Measurements from ENCODE around the gene URB1.
A peak's percentile ranks its signal among the peaks of the same experiment; 100 is the strongest.

Gene URB1

GRCh38 chr21:32337206-32337605 is 55.6 kb downstream of the URB1 start:
- no peaks in the 10 kb centered on the region for H3K9me3 Mint-ChIP-seq
- ATAC-seq (replicated peaks) (no peak), DNase-seq (no peak)
- H3K27me3 Mint-ChIP-seq, result no peaks in the 10 kb centered on the region
- H3K4me3 Mint-ChIP-seq, result no peak overlapping the region
- peaks cover 0 to 3% of the 10 kb centered on the region in 2 donors for H3K4me1 Mint-ChIP-seq (ENCODE audit: low read depth in 2 of 2)
- no peak overlapping the region for H3K27ac Mint-ChIP-seq
- peaks cover 59% of the 10 kb centered on the region for H3K36me3 Mint-ChIP-seq (ENCODE audit: insufficient read depth)

DNA sequence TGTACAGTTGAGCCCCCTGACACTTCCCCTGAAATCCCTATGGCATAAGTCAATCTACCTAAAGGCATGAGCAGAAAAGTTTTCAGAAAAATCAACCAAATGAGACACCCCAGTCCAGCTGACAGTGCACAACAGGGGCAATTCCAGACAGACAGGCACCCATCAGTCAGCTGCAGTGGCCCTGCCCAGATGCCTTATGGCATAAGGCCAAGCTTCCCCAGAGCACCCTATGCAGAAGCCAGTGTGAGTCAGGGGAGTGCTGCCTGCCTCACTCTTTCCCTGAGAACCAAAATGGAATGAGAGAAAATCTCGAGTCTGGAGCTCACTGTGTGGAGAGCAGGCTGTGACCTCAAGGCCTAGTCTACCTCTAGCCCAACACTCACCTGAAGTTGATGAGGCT is 56.1 kb downstream of the URB1 start:
- ATAC-seq (replicated peaks), result no peak
- Mint-ChIP-seq H3K27me3 (no peaks in the 10 kb centered on the region), H3K27ac (no peak overlapping the region), H3K9me3 (no peaks in the 10 kb centered on the region), H3K36me3 (ENCODE audit: insufficient read depth) (peaks cover 64% of the 10 kb centered on the region), H3K4me3 (no peak overlapping the region), H3K4me1 (ENCODE audit: low read depth in 2 of 2) (peaks cover 0 to 3% of the 10 kb centered on the region in 2 donors)
- DNase-seq, result no peak

- H3K27ac Mint-ChIP-seq, result peak overlapping the region in 1 of 2 donors; percentile 5
- no peak for ATAC-seq (replicated peaks)
- peaks cover 67% of the 10 kb centered on the region for H3K36me3 Mint-ChIP-seq (ENCODE audit: insufficient read depth)
- DNase-seq, result no peak
- no peaks in the 10 kb centered on the region for H3K9me3 Mint-ChIP-seq
- H3K4me3 Mint-ChIP-seq, result no peak overlapping the region
- peaks cover 0 to 3% of the 10 kb centered on the region in 2 donors for H3K4me1 Mint-ChIP-seq (ENCODE audit: low read depth in 2 of 2)
- H3K27me3 Mint-ChIP-seq, result no peaks in the 10 kb centered on the region
Measured at GRCh38 chr21:32335601-32336575, 56.9 kb downstream of the URB1 start.

DNA sequence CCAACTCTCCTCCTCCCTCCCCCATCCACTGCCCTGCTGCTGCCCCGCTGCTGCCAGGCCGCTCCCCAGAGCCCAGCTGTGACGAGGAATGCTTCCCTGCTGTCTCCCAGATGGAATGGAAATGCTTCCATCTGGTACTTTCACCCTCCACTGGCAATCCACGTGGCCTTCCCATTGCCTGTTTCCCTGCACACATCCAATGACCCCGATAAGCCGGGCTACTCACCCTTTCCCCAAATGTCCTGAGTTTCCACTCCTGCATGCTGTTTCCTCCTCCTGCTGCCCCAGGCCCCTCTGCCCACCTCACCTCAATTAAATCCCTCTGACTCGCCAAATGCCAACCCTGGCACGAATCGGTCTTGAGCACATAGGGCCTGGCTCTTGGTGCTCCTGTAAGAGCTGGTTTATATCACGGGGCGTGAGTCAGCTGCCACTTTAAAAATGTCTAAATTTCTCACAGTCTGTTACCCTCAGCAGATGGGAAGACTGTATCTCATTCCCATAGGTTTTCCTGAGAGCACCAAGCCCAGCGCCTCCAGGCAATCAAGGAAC is 57.8 kb downstream of the URB1 start:
- Mint-ChIP-seq H3K4me1 (ENCODE audit: low read depth in 2 of 2) (peaks cover 0 to 3% of the 10 kb centered on the region in 2 donors), H3K27ac (peak overlapping the region in 1 of 2 donors; percentile 5), H3K4me3 (no peak overlapping the region), H3K9me3 (no peaks in the 10 kb centered on the region), H3K36me3 (ENCODE audit: insufficient read depth) (peaks cover 67% of the 10 kb centered on the region), H3K27me3 (no peaks in the 10 kb centered on the region)
- ATAC-seq (replicated peaks) (no peak), DNase-seq (no peak)

DNA sequence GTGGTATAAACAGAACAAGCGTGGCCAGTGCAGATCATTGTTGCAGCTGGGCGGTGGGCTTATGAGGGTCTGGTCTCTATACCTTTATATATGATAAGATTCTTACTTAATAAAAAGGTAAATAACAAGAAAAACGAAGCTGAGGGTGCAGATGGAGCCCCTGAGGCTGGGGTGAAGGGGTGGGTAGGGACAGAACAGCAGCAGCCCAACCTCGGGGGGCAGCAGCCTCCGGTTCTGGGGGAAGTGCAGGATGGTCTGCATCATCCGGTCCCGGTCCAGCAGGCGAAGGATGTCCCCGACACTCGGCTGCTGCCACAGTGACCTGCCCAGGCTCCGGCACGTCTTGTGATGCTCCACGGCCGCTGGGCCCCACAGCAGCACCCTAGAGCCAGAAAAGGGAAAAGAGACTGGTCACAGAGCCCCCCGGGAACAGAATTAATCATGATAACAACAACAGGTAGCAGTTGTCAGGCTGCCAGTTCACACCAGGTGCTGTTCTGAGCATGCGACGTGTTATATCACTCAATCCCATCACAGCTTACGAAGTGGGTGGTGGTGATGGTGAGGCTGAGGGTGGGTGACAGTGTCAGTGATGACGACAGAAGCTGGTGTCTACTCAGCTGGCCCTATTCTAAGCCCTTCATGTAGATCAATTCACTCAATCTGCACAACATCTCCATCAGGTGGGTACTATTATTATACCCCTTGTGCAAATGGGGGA is 58.7 kb downstream of the URB1 start:
- ATAC-seq (replicated peaks) (no peak), DNase-seq (no peak)
- Mint-ChIP-seq H3K9me3 (no peaks in the 10 kb centered on the region), H3K4me3 (no peak overlapping the region), H3K27ac (no peak overlapping the region), H3K36me3 (ENCODE audit: insufficient read depth) (peaks cover 61% of the 10 kb centered on the region), H3K4me1 (ENCODE audit: low read depth in 2 of 2) (peaks cover 0 to 3% of the 10 kb centered on the region in 2 donors), H3K27me3 (no peaks in the 10 kb centered on the region)

GRCh38 chr21:32332463-32332951 is 60.3 kb downstream of the URB1 start:
- H3K4me1 Mint-ChIP-seq (ENCODE audit: low read depth in 2 of 2), result peaks cover 0 to 3% of the 10 kb centered on the region in 2 donors

DNA sequence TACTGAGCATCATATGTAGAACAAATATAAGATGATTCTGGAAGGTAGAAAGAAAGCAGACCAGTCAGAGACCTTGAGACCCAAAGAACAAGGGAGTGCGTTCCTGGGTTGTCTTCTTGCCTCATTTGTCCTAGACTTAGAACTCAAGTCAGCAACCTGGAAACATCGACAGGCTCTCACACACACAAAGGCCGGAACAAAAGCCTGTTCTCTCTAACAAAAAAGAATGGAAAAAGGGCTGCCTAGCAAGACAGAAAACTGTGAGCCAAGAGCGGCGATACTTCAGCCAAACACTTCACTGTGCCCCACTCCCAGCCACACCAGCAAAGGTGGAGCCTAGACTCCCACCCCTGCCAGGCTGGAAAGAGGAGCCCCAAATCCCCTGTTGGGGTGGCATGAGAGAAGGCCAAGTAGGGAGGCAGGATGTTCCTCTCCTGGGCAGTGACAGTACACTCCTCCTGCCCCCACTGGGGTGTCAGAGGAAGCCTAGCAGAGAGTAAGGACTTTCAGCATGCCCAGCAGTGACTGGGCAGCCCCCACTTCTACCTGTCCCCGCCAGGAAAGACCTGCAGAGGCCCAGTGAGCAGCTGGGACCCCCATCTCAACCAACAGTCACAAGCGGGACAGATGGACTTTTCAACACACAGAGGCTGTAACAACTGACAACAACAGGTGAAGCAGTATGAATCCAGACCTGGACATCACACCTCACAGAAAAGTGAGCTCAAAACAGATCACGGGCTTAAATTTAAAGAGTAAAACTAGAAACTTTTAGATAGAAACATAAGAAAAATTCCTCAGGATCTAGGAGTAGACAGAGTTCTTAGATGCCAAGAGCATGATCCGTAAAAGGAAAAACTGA is 61.1 kb downstream of the URB1 start:
- peaks cover 0 to 3% of the 10 kb centered on the region in 2 donors for H3K4me1 Mint-ChIP-seq (ENCODE audit: low read depth in 2 of 2)
- no peaks in the 10 kb centered on the region for H3K9me3 Mint-ChIP-seq
- H3K27ac Mint-ChIP-seq, result peak overlapping the region; percentile 16 to 52
- H3K4me3 Mint-ChIP-seq, result peak overlapping the region in 1 of 2 donors; percentile 6
- ATAC-seq (replicated peaks), result no peak
- no peak for DNase-seq
- no peaks in the 10 kb centered on the region for H3K27me3 Mint-ChIP-seq
- H3K36me3 Mint-ChIP-seq (ENCODE audit: insufficient read depth), result peaks cover 48% of the 10 kb centered on the region

More at GRCh38 chr21:32332463-32332951, 60.3 kb downstream of the URB1 start:
- H3K9me3 Mint-ChIP-seq, result no peaks in the 10 kb centered on the region
- H3K36me3 Mint-ChIP-seq (ENCODE audit: insufficient read depth), result peaks cover 47% of the 10 kb centered on the region
- no peaks in the 10 kb centered on the region for H3K27me3 Mint-ChIP-seq
- peak overlapping the region in 1 of 2 donors; percentile 6 for H3K4me3 Mint-ChIP-seq
- DNase-seq (no peak), ATAC-seq (replicated peaks) (no peak)
- H3K27ac Mint-ChIP-seq, result peak overlapping the region; percentile 16 to 52

DNA sequence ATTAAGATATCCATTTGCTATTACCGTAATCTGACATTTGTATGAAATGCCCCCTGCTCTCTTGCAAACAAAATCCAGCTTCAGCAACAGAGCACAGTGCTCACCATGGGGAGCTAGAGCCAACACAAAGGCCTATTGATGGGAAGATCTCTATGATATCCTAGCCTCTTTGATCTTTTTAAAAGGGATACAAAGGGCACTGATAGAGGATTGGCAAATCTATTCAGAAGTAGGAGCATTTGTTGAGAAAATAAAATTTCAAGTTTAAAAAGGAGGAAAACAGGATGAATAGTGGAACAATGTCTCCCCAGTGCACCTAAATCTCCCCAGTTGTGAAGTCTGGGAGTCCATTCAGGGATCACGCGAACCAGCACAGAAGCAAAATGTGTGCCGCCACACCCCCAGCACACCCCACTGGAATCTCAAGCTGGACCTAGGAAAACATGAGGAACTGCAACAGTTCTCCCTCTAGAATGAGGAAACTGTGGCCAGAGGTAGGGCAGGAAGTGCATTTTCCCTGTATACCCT is 62.0 kb downstream of the URB1 start:
- Mint-ChIP-seq H3K36me3 (ENCODE audit: insufficient read depth) (peaks cover 55% of the 10 kb centered on the region), H3K9me3 (no peaks in the 10 kb centered on the region), H3K4me3 (no peak overlapping the region), H3K27me3 (no peaks in the 10 kb centered on the region), H3K27ac (no peak overlapping the region), H3K4me1 (ENCODE audit: low read depth in 2 of 2) (peaks cover 0 to 3% of the 10 kb centered on the region in 2 donors)
- DNase-seq, result no peak
- no peak for ATAC-seq (replicated peaks)

- H3K36me3 Mint-ChIP-seq (ENCODE audit: insufficient read depth), result peaks cover 60% of the 10 kb centered on the region
- H3K27me3 Mint-ChIP-seq, result no peaks in the 10 kb centered on the region
- ATAC-seq (replicated peaks), result no peak
- H3K4me1 Mint-ChIP-seq (ENCODE audit: low read depth in 2 of 2), result no peaks in the 10 kb centered on the region
- no peak overlapping the region for H3K4me3 Mint-ChIP-seq
- H3K27ac Mint-ChIP-seq, result no peak overlapping the region
- DNase-seq, result no peak
- H3K9me3 Mint-ChIP-seq, result no peaks in the 10 kb centered on the region
Measured at GRCh38 chr21:32329776-32330175, 63.0 kb downstream of the URB1 start.

- Mint-ChIP-seq H3K36me3 (ENCODE audit: insufficient read depth) (peaks cover 60% of the 10 kb centered on the region), H3K9me3 (no peaks in the 10 kb centered on the region), H3K4me1 (ENCODE audit: low read depth in 2 of 2) (no peaks in the 10 kb centered on the region), H3K27ac (no peak overlapping the region), H3K4me3 (no peak overlapping the region), H3K27me3 (no peaks in the 10 kb centered on the region)
- ATAC-seq (replicated peaks) (no peak), DNase-seq (no peak)
Measured at GRCh38 chr21:32329331-32329730, 63.5 kb downstream of the URB1 start.

DNA sequence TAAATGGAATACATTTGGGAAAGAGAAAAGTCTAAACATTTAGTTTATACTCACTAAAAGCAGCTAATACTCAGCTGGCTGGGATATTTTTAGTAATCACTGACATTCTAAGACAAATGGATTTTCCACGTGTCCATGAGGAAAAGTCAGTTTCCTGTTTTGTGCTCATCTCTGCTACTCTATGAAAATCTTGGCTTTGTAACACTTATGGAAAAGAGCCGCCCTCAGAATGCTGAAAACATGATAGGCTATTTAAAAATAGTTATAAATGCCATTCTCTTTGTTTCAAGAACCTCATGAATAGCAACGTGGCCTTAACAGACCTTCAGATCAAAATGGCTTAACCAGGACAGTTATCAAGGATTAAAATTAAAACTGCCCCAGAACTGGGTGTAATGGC is 64.2 kb downstream of the URB1 start:
- no peaks in the 10 kb centered on the region for H3K4me1 Mint-ChIP-seq (ENCODE audit: low read depth in 2 of 2)
- no peak overlapping the region for H3K4me3 Mint-ChIP-seq
- H3K9me3 Mint-ChIP-seq, result no peaks in the 10 kb centered on the region
- ATAC-seq (replicated peaks) (no peak), DNase-seq (no peak)
- H3K27me3 Mint-ChIP-seq, result no peaks in the 10 kb centered on the region
- H3K36me3 Mint-ChIP-seq (ENCODE audit: insufficient read depth), result peaks cover 60% of the 10 kb centered on the region
- peak overlapping the region in 1 of 2 donors; percentile 35 for H3K27ac Mint-ChIP-seq

DNA sequence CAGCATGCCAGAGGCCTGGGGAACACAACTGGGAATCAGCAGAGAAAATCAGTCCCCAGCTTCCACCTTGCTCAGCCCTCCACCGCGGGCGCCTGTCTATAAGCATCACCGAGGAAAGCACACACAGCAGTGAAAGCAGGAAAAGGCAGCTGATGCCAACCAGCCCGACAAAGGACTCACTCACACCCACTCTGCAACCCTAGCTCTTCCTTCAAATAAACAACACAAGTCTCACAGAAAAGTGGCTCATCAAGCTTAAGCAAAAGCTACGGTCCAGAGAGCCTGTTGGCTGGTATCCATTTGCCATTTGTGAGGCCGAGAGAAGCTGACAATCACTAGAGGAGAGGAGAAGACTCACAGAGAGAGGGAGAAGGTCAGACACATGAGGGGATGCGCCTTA is 67.1 kb downstream of the URB1 start:
- DNase-seq, result no peak
- no peak for ATAC-seq (replicated peaks)
- Mint-ChIP-seq H3K9me3 (no peaks in the 10 kb centered on the region), H3K36me3 (ENCODE audit: insufficient read depth) (peaks cover 45% of the 10 kb centered on the region), H3K4me3 (no peak overlapping the region), H3K27me3 (no peaks in the 10 kb centered on the region), H3K27ac (no peak overlapping the region), H3K4me1 (ENCODE audit: low read depth in 2 of 2) (no peaks in the 10 kb centered on the region)

Data from effector memory CD8-positive, alpha-beta T cell (primary cell).